Measurements from ENCODE around the gene GUSB.
A peak's percentile ranks its signal among the peaks of the same experiment; 100 is the strongest.
"Not testable (repeated sequence)": the region's sequence is repeated elsewhere in the genome, so short reads cannot be mapped to it uniquely, and the experiment has no call there.

The GUSB gene

DNA sequence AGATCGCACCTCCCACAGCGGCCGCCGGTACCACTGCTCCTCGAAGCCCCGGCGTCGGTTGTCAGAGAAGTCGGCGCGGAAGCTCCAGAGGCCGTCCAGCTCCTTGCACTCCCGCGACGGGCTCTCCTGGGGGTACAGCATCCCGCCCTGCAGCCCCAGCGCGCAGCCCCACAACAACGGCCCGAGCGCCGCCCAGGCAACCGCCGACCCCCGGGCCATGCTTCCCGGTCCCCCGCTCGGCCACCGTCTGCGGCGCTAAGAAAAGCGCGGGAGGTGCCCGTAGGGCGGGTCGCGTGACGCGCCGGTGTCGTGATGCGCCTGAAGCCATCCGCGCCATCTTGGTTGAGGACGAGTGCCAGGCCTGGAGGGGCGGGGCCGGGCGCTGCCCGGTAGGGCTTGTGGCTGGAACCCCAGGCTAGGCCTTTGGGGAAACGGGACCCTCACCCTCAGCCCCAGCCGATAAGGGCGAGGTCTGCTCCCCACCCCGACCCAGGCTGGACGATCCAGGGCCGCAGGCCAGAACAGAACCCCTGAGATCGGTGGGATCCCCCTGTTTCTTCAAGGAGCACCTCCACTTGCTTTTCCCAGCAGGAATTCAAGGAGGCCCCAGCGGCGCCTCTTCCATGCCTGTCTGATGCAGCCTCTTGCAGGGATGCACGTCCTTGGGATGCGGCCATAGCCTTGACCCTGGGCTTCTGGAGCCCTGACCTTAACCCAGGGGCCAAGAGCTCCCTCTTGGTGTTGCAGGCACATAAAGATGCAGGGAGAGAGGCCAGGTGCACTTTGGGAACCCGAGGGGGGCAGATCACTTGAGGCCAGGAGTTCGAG is at the start of gene GUSB:
GUSB (minus strand) TSS at position 249 of the 828 bp plus-strand sequence; CDS start at position 219, 30 bp downstream.
- DNase-seq: peak; percentile 90

DNA sequence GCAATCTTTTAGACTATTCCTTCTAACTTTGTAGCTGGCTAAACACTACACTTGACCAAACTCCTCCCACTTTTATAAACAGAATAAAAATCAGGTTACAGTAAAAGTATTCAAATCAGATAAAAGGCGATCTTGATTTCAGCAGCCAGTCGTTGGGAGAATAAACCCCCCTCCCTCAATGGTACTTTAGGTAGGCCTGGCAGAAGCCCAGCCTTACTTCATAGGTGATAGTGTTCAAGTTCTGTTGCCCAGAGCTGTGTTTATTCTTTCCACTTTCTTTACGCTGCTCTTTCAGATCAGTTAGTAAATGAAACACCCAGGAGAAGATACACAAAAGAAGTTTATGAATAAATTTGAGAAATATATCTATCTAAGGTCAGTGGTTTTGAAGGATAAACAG is 46.3 kb upstream of the GUSB start:
- not testable (repeated sequence) for DNase-seq

DNA sequence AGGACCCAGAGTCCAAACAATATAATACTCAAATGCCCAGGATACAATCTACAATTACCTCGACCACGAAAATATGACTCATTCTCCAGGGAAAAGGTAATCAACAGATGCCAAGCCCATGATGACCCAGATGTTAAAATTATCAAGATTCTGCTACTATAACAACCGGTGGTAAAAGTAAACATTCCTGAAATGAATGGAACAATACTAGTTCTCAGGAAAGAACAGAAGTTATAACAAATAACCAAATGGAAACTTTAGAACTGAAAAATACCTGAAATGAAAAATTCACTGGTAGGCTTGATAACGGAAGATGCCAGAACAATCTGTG is 34.1 kb upstream of the GUSB start:
- no peak for DNase-seq

DNA sequence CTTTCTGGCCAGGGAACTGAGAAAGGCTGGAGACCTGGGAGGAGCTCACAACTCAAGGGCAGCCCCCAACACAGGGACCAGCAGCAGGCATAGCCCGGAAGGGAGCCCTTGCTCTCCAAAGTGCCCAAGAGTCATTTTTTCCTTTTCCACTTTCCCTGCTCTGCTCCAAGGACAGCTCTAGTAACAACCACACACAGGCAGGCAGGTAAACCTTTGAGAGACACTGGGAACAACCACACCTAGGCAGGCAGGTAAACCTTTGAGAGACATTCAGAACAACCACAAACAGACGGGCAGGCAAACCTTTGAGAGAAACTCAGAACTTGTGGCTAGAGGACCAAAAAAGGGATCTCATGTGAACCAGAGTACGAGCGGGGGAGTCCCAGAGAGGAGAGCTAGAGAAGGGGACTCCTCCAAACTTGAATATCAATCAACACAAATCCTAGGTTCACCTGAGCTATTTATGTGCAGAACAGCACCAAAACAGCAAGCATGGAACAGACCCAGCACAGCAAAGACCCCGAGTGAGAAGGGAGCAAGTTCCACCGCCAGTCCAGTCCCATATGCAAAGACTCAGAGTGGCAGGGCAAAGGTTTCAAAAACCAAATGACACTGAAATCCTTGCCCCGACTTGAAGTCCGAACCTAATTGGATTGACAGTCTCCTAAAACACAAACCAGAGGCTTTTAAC is 33.6 kb upstream of the GUSB start:
- DNase-seq: no peak

DNA sequence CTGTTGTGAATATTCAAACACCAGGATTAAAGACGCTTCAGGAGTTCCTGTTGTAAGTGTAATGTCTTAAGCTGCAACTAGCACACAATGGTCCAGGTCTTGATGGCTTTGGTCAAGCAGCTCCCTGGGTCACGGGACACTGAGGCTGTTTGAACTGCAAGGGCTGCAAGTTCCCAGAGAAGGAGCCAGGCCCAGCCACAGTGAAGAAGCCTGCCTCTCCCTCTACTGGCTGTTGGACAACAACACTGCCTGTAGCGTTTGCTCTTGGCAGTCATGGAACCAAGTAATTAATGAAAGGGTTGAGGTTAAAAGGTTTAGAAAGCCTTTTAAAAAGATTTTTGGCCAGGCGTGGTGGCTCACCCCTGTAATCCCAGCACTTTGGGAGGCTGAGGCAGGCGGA is 31.9 kb upstream of the GUSB start:
- DNase-seq: no peak

DNA sequence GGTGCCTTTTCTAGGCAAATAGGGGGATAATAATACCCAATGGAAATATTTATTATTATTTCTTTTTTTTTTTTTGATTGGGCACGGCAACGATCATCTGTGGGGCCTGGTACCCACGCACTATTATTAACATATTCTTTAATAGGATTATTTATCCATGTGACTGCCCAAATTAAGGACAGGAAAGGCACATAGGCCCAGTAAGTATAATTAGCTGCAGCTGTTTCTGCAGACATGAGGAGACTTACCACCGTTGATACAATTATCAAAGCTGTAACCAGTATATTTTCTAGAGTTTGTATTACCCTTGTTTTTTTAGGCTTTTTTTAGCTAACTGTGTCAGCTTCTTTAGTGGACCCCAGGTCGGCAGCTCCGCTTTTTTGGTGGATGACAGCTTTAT is 25.2 kb upstream of the GUSB start:
- no peak for DNase-seq

DNA sequence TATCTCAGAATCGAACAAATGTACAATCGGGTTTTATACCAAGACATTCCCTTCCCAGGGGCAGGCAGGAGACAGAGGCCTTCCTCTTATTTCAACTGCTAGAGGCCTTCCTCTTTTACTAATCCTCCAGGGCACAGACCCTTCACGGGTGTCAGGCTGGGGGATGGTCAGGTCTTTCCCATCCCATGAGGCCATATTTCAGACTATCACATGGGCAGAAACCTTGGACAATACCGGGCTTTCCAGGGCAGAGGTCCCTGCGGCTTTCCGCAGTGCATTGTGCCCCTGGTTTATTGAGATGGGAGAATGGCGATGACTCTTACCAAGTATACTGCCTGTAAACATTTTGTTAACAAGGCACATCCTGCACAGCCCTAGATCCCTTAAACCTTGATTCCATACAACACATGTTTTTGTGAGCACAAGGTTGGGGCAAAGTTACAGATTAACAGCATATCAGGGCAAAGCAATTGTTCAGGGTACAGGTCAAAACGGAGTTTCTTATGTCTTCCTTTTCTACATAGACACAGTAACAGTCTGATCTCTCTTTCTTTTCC is 23.2 kb upstream of the GUSB start:
- not testable (repeated sequence) for DNase-seq

DNA sequence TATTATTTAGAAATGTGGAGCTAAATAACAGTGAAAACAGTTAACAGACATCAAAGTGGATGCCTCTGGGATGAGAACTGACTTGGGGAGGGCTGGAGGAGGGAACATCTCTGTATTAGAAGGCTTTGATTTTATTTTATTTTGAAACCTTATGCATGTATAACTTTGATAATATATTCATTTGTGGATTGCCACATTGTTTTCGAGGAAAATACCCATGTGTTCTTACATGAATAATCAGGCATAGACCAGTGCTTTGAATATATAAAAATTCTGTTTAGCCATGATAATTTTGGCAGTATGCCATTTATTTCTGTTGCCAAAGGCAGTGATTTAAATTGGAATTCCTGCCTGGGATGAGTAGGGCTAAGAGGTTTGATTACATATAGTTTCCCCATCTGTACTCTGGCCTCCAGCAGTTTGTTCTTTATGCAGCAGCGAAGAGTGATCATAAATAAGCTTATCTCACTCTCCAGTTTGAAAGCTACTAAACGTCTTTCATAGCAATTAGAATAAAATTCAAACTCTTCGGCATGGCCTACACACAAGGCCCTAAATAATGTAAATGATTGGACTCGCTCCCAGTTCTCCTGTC is 18.9 kb upstream of the GUSB start:
- not testable (repeated sequence) for DNase-seq

DNA sequence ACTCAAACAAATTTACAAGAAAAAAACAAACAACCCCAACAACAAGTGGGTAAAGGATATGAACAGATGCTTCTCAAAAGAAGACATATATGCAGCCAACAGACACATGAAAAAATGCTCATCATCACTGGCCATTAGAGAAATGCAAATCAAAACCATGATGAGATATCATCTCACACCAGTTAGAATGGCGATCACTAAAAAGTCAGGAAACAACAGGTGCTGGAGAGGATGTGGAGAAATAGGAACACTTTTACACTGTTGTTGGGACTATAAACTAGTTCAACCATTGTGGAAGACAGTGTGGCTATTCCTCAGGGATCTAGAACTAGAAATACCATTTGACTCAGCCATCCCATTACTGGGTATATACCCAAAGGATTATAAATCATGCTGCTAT is 13.0 kb upstream of the GUSB start:
- DNase-seq: not testable (repeated sequence)

DNA sequence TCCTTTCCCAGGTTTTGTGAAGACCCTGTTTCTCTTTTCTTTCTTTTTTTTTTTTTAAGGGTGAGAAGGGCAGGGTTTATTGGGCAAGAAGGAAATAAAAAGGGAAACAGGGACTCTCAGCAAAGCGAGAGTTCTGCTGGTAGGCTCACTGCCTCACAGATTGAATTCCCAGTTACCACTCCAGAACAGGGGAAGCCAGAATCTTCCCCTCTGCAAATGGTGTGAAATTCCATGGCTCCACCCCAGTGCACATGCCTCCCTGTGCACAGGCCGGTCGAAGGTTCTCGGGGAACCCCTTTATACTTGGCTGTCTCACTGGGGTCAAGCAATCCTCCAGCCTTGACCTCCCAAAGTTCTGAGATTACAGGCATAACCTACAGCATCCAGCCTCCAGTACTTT is 10.5 kb upstream of the GUSB start:
- no peak for DNase-seq

DNA sequence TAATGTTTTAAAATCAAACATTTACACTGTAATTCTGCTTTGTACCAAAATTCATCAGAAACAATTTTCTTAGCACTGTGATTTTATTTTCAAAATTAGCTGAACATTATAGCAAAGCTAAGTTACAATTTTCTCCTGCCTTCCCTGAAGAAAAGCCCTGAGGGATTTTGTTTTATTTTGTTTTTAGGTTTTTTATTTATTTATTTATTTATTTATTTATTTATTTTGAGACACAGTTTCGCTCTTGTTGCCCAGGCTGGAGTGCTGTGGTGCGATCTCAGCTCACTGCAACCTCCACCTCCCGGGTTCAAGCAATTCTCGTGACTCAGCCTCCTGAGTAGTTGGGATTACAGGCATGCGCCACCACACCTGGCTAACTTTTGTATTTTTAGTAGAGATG is 9.8 kb upstream of the GUSB start:
- not testable (repeated sequence) for DNase-seq

DNA sequence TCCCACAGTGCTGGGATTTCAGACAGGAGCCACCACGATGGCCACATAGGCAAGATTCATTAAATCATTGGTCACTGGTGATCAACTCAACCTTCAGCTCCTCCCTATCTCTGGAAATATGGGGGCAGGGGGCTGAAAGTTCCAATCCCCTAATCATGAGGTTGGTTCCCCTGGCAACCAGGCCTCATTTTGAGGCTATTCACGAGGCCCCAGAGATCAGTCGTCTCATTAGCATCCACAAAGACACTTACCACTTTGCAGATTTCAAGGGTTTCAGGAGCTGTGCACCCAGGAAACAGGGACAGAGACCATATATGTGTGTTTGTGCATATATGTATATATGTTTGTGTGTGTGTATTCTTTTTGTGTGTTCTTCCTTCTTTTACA is 7.7 kb upstream of the GUSB start:
- no peak for DNase-seq

DNA sequence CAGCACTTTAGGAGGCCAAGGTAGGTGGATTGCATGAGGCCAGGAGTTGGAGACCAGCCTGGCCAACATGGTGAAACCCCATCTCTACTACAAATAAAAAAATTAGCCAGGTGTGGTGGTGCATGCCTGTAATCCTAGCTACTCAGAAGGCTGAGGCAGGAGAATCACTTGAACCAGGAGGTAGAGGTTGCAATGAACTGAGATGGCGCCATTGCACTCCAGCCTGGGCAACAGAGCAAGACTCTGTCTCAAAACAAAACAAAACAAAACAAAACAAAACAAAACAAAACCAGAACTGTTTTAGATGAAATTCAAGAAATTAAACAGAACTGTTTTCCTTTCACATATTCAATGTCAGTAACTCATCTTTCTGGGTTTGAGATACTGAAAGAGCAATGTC is 6.5 kb upstream of the GUSB start:
- not testable (repeated sequence) for DNase-seq

DNA sequence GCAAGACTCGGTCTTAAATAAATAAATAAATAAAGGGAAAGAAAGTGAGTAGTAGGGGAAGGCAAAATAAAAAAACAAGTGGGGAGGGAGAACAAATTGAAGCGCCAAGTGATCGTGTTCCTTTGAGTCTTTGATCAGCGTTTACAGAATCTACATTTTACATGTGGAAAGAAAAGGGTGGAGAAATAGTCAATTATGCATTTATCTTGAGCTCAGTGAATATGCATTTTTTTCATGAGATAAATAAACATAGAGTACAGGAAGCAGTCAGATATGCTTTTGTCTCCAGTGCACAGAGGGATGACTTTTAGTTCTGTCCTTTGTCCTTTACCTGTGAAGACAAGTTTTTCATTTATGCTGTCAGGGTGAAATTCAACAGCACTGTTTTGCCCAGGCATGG is 6.1 kb upstream of the GUSB start:
- no peak for DNase-seq

DNA sequence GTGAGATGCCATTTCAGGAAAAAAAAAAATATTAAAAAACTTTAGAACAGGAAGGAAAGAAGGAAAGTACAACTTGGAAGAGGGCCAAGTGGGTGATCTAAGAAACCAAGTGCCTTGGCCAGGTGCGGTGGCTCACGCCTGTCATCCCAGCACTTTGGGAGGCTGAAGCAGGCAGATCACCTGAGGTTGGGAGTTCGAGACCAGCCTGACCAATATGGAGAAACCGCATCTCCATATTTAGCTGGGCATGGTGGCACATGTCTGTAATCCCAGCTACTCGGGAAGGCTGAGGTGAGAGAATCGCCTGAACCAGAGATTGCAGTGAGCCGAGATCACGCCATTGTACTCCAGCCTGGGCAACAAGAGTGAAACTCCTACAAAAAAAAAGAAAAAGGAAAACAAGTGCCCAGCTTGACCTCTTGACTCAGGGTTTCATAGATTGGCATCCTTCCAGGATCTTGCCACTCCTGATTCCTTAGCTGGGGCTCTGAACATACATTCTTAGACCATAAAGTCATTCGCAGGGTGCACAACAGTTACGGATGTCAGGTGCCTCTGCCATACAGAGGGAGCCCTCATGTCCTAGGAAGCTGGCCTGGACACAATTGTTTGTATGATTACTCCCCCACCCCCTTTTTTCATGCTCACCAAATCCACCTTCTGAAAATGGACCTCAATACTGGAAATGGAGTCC is 2.1 kb upstream of the GUSB start:
- no peak for DNase-seq

DNA sequence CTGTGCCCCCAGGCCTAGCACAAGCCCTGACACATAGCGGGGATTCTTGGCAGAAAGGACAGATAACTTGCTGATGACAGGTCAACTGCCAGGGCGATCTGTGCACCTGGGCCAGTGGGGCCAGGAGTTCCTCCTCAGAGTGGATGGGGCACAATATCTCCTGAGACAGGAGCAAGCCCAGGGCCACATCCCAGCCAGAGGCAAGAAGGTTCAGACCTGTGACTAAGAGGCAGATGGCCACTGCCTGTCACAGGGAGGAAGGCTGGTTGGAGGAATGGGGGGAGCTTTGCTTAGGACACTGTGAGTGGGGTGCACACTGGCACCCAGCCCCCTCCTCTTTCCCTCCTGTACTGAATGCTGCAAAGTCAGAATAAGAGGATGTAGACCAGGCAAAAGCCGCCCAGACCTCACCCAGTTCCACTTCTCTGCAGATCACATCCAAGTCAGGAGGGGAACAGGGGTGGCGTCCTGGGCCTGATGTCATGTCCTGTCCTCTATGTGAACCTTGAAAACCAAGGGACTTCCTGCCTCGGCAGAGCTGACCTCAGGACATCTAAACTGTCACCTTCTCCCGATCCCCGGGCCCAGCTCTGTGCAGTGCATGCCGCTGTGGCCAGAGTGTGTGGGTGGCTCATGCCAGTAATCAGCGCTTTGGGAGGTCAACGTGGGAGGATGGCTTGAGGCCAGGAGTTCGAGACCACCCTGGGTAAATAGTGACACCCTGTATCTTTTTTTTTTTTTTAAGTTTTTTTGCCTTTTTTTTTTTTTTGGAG is 1.3 kb downstream of the GUSB start:
- DNase-seq: no peak

DNA sequence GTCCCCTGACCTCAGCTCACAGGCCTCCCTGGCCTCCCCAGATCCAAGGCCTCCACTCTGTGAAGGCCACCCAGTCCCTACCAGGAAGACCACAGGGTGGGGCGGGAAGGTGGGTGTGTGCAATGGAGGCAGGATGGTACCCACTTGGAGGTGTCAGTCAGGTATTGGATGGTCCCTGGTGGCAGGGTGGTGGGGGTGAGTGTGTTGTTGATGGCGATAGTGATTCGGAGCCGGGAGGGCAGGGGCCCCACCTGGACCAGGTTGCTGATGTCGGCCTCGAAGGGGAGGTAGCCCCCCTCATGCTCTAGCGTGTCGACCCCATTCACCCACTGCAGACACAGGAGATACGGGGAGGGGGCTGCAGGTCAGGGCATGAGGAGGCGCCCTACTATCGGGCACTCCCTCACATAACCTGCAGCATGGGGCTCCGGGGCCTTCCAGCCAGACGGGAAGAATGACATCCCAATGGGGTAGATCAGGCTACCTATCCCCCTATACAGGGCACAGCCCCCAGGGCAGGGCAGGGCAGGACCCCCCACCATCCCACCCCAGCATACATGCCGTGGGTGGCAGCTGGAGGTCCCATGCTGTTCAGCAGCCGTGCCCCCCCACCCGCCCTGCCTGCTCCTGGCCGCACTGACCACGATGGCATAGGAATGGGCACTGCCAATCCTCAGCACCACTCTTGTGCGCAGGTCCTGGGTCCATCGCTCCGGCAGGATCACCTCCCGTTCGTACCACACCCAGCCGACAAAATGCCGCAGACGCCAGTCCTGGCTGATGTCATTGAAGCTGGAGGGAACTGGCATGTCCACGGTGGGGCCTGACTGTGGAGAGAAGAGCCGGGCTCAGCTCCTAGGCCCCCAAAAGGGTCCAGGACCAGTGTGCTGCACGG is 2.2 kb downstream of the GUSB start:
- DNase-seq: no peak

DNA sequence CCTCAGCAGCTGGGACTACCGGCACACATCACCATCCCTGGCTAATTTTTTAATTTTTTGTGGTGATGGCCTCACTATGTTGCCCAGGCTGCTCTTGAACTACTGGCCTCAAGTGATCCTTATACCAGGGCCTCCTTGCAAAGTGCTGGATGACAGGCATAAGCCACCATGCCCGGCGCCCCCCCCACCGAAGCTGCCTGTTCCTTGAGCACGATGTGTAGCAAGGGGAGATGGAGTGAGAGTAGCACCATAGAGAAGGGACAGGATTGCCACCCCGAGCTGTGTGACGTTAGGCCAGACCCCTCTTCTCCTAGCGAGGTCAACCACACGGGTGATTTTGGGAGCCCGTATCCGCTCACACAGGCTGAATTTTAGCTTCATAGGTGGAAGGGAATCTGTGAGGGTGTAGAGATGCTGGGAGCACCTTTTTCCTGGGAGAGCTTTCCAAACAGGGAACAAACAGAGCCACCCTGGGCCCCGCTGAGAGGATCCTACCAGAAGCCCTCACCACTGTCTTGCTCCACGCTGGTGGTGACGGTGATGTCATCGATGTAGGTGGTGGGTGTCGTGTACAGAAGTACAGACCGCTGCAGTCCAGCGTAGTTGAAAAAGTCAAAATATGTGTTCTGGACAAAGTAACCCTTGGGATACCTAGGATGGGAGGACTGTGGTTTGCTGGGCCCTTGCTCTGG is 3.0 kb downstream of the GUSB start:
- no peak for DNase-seq

DNA sequence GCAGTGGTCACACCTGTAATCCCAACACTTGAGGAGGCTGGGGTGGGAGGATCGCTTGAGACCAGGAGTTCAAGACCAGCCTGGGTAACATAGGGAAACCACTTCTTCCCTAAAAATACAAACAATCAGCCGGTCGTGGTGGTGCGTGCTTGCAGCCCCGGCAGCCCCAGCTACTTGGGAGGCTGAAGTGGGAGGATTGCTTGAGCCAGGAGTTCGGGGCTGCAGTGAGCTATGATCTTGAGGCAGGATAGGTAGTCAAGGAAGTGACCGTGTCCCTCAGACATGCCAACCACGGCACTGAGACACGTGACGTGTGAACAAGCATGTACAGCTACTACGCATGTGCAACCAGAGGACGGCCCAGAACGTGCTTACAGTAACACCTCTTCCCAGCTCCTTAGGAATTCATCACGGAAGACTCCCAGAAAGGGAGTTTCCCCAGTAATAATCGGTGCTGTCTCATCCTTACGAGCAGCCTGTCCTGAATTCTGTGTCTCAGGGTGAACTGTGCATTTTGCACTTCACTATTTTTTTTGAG is 5.3 kb downstream of the GUSB start:
- no peak for DNase-seq

DNA sequence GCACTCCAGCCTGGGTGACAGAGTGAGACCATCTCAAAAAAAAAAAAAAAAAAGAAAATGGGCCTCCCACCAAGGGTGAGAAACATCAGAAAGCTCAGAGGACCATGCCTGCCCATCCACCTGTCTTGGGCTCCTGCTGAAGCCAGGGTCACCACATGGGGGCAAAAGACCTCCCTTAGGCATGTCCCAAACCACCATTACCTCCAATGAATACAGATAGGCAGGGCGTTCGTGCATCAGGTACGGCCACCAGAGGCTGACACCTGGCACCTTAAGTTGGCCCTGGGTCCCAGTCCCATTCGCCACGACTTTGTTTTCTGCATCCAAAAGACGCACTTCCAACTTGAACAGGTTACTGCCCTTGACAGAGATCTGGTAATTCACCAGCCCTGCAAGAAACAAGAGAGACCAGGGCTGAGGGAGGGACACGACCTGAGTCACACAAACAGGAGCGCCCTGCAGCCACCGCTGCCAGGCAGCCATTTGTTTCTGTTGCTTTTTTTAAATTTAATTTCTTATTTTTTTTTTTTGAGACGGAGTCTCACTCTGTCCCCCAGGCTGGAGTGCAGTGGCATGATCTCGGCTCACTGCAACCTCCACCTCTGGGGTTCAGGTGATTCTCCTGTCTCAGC is 6.1 kb downstream of the GUSB start:
- no peak for DNase-seq

All from NCI-H1105 (cell line).